ENCODE results near the gene CAMKK1. TPM values are rescaled to one million over a fixed set of nuclear protein-coding genes. Genes with fewer than 3 reads are reported as not detected.

CAMKK1 gene
- total and polyA plus RNA-seq, 2 donors (not counting 3 experiments of a cell fraction or from before 2014, with no cell fraction given) = 4.5 to 6.1 TPM

- DNase-seq (ENCODE audit: low read depth, low spot score) (no peak), FAIRE-seq (no peak)
- no peak overlapping the region for H3K9ac ChIP-seq (replicated peaks; ENCODE audit: extremely low read depth, insufficient read depth, low read length)
- dilution Hi-C loops (cut with MboI; ENCODE audit: extremely low pct_ligation_motif_present, low sequenced_read_pairs) = no loop called here
- no TSS peak for BruUV-seq (replicated peaks)
- H2AFZ ChIP-seq (ENCODE audit: low read depth, low read length) = no peak overlapping the region
- no peaks in the 10 kb centered on the region for H3K9me1 ChIP-seq (replicated peaks; ENCODE audit: control insufficient read depth, extremely low read depth, insufficient read depth, low read length)
- ChIA-PET POLR2A (no interaction called here), CTCF (no interaction called here)
- peaks cover 23 to 30% of the 10 kb centered on the region in 2 experiments for H3K36me3 ChIP-seq (ENCODE audit: control insufficient read depth in 2 of 2, extremely low read depth in 1 of 2, insufficient read depth in 2 of 2, low read length in 2 of 2)
- H4K20me1 ChIP-seq (replicated peaks; ENCODE audit: control insufficient read depth, extremely low read depth, insufficient read depth, low read length) = no peaks in the 10 kb centered on the region
- H3K9me3 ChIP-seq (replicated peaks; ENCODE audit: control insufficient read depth, insufficient read depth, low read length) = no peaks in the 10 kb centered on the region
- TF ChIP-seq MAX (IDR thresholded peaks at IDR 0.05; ENCODE audit: insufficient read depth, insufficient read length) = no peak
- no peak for TF ChIP-seq MYC (IDR thresholded peaks at IDR 0.05; ENCODE audit: low read depth, low read length)
- TF ChIP-seq EZH2 (IDR thresholded peaks at IDR 0.05; ENCODE audit: borderline replicate concordance, low read depth, low read length, severe bottlenecking) = no peak
- TF ChIP-seq FOS (IDR thresholded peaks at IDR 0.05; ENCODE audit: borderline replicate concordance, insufficient read depth, low read length) = no peak
- TF ChIP-seq POLR2A (IDR thresholded peaks at IDR 0.05; ENCODE audit: low read depth, low read length) = no peak
- TF ChIP-seq GATA2 (IDR thresholded peaks at IDR 0.05; ENCODE audit: insufficient read depth, insufficient read length, low read depth, low read length) = no peak
- TF ChIP-seq JUN (IDR thresholded peaks at IDR 0.05; ENCODE audit: borderline replicate concordance, insufficient read depth, insufficient read length, low read depth) = no peak
- TF ChIP-seq POLR2AphosphoS5 (IDR thresholded peaks at IDR 0.05; ENCODE audit: insufficient read depth, low read depth, low read length) = no peak
- TF ChIP-seq CTCF (IDR thresholded peaks at IDR 0.05; ENCODE audit: extremely low read depth in 1 of 2, insufficient read depth in 1 of 2, low read depth in 1 of 2, low read length in 2 of 2) = no peak
- H3K4me1 ChIP-seq (ENCODE audit: control insufficient read depth, extremely low read depth, insufficient read depth, low read length) = peaks cover 10% of the 10 kb centered on the region
- no peaks in the 10 kb centered on the region for H3K27me3 ChIP-seq (ENCODE audit: control insufficient read depth in 2 of 2, insufficient read depth in 2 of 2, low read length in 2 of 2)
- no peaks in the 10 kb centered on the region for H3K79me2 ChIP-seq (ENCODE audit: control insufficient read depth, insufficient read depth, low read length)
- H3K27ac ChIP-seq (ENCODE audit: insufficient read depth, low read depth, low read length) = no peak overlapping the region
- H3K4me2 ChIP-seq (ENCODE audit: insufficient read depth, low read length) = no peak overlapping the region
- no peak overlapping the region for H3K4me3 ChIP-seq (replicated peaks in 1 of 3; ENCODE audit: insufficient read depth in 1 of 3, low read depth in 1 of 3, low read length in 3 of 3)
- intact Hi-C loops (cut with micrococcal nuclease) = no loop called here
These were observed 78.5 kb downstream of the CAMKK1 start for GRCh38 chr17:3814361-3814760.

Data from endothelial cell of umbilical vein (primary cell).